Stomach (tissue), 9 donors: ENCODE data around the gene PGLYRP1. TPM values are rescaled to one million over a fixed set of nuclear protein-coding genes. Genes with fewer than 3 reads are reported as not detected.

Source experiments
- DNase-seq, 2 donors: peaks; one replicate each; pipeline versions ENCODE4 v3.0.0 to v3.0.0-alpha.2; 2013 to 2019
- H3K27ac ChIP-seq, 5 donors: fragments of 200-600 bp in 4 of 5; sonication (generic) in 4 of 5; one replicate each; pipeline ENCODE4 v1.5.1; 2013 to 2019; ENCODE audit warnings: mild to moderate bottlenecking in 1 of 5, moderate library complexity in 1 of 5
- H3K27me3 ChIP-seq, 3 donors: fragments of 200-600 bp; sonication (generic); one replicate each; pipeline ENCODE4 v1.5.1; 2017 to 2019; ENCODE audit warnings: mixed run types in 1 of 3
- H3K36me3 ChIP-seq, 4 donors: fragments of 200-600 bp; sonication (generic); 1 replicate in 3 of 4; 2 replicates in 1 of 4; pipeline ENCODE4 v1.5.1; 2016 to 2019
- H3K4me1 ChIP-seq, 4 donors: fragments of 200-600 bp; sonication (generic); one replicate each; pipeline ENCODE4 v1.5.1; 2016 to 2019
- H3K4me3 ChIP-seq, 4 donors: fragments of 200-600 bp; sonication (generic) in 3 of 4; one replicate each; pipeline ENCODE4 v1.5.1; 2016 to 2019; ENCODE audit warnings: mild to moderate bottlenecking in 1 of 4
- H3K9me3 ChIP-seq, 4 donors: fragments of 200-600 bp; sonication (generic); one replicate each; pipeline ENCODE4 v1.5.1; 2016 to 2019
- CTCF ChIP-seq, 7 experiments: fragments of 450-650 bp in 4 of 7; fragments of 200-600 bp in 3 of 7; sonication (generic) in 3 of 7; IDR thresholded peaks; one replicate each; pipeline ENCODE4 v1.5.1; 2016 to 2019; ENCODE audit warnings: antibody characterized with exemption in 7 of 7, control low read depth in 2 of 7, mild to moderate bottlenecking in 1 of 7
- EP300 ChIP-seq: sonication (generic); formaldehyde crosslinking; IDR thresholded peaks from one replicate; pipeline ENCODE4 v1.6.1; 2017; ENCODE audit warnings: antibody characterized with exemption
- POLR2A ChIP-seq, 4 donors: fragments of 450-650 bp; IDR thresholded peaks; one replicate each; pipeline ENCODE4 v1.6.1; 2016; ENCODE audit warnings: antibody characterized with exemption in 4 of 4, control low read depth in 2 of 4, mild to moderate bottlenecking in 1 of 4, moderate library complexity in 1 of 4
- POLR2AphosphoS5 ChIP-seq, 3 donors: sonication (generic); formaldehyde crosslinking; IDR thresholded peaks; one replicate each; pipeline ENCODE4 v1.6.1; 2016; ENCODE audit warnings: antibody characterized with exemption in 3 of 3
- WGBS, 5 donors: extraction: QIAGEN DNeasy Blood & Tissue Kit in 3 of 5; methylation state at CpG; one replicate each; pipeline versions ENCODE4 v1.1.5 to v1.1.7; 2013 to 2018; 5-methylcytosine and 5-hydroxymethylcytosine counted together
- intact Hi-C: fragments of 100-400 bp; cut with DNase I; formaldehyde crosslinking; loops from one replicate; pipeline ENCODE4 v1.15.1; 2023; ENCODE audit warnings: low total_unique reads
- polyA plus RNA-seq, 3 donors: library from polyadenylated mRNA; stranded (reverse); fragments of 200-250 nt; gene quantifications; one replicate each; pipeline ENCODE4 v1.2.3, GENCODE V29; 2013
- total RNA-seq, 5 donors: library from RNA; depleted of rRNA; stranded (reverse); fragments of >200 nt; gene quantifications; one replicate each; pipeline versions ENCODE4 v1.1.0 to v1.2.3, GENCODE V29; 2014 to 2016
- donor health status: healthy with polysubstance abuse.
- donor health status: Bipolar disorder and iron deficiency.
- donor health status: healthy.

The PGLYRP1 gene
- total and polyA plus RNA-seq, 8 donors: 0.56 to 3.5 TPM; not detected in 6

- Histone ChIP-seq H3K27ac (no peak overlapping the region), H3K4me1 (peaks cover 0 to 7% (median 0%) of the 10 kb centered on the region in 4 donors), H3K27me3 (peaks cover 0 to 73% (median 16%) of the 10 kb centered on the region in 3 donors), H3K4me3 (no peak overlapping the region), H3K9me3 (no peaks in the 10 kb centered on the region), H3K36me3 (no peaks in the 10 kb centered on the region)
- intact Hi-C loops: no loop called here
- whole genome bisulfite sequencing, 5 donors: 53 to 98% (median 86%) methylated on average over 1 of the region's 1 CpG
- TF ChIP-seq POLR2AphosphoS5 (IDR thresholded peaks at IDR 0.05) (no peak), POLR2A (IDR thresholded peaks at IDR 0.05) (no peak), EP300 (no peak), CTCF (IDR thresholded peaks at IDR 0.05) (no peak)
- DNase-seq: no peak
Measured at GRCh38 chr19:46066471-46066870, 43.6 kb upstream of the PGLYRP1 start.

GRCh38 chr19:46065486-46066071 is 42.7 kb upstream of the PGLYRP1 start:
- TF ChIP-seq CTCF (IDR thresholded peaks at IDR 0.05): no peak
- H3K4me1 ChIP-seq: peaks cover 0 to 7% (median 0%) of the 10 kb centered on the region in 4 donors
- no peaks in the 10 kb centered on the region for H3K36me3 ChIP-seq
- H3K4me3 ChIP-seq: no peak overlapping the region
- no peak overlapping the region for H3K27ac ChIP-seq
- peaks cover 0 to under 1% (median 0%) of the 10 kb centered on the region in 4 donors for H3K9me3 ChIP-seq
- WGBS, 5 donors: 58 to 65% (median 60%) methylated on average over 7 of the region's 7 CpGs
- no peak for DNase-seq
- intact Hi-C loops: no loop called here
- H3K27me3 ChIP-seq: peaks cover 0 to 66% (median 13%) of the 10 kb centered on the region in 3 donors

GRCh38 chr19:46063201-46063600 is 40.3 kb upstream of the PGLYRP1 start:
- no peaks in the 10 kb centered on the region for H3K36me3 ChIP-seq
- no peak overlapping the region for H3K27ac ChIP-seq
- intact Hi-C loops: no loop called here
- H3K9me3 ChIP-seq: peaks cover 0 to 15% (median 0%) of the 10 kb centered on the region in 4 donors
- H3K27me3 ChIP-seq: peaks cover 0 to 64% (median 12%) of the 10 kb centered on the region in 3 donors
- H3K4me1 ChIP-seq: no peaks in the 10 kb centered on the region
- 71 to 82% (median 79%) methylated on average over 3 of the region's 3 CpGs for WGBS, 5 donors
- H3K4me3 ChIP-seq: no peak overlapping the region
- TF ChIP-seq POLR2AphosphoS5 (IDR thresholded peaks at IDR 0.05) (no peak), CTCF (IDR thresholded peaks at IDR 0.05) (no peak), POLR2A (IDR thresholded peaks at IDR 0.05) (no peak), EP300 (no peak)
- no peak for DNase-seq

GRCh38 chr19:46060012-46060411 is 37.2 kb upstream of the PGLYRP1 start:
- TF ChIP-seq POLR2A (IDR thresholded peaks at IDR 0.05): no peak
- no peak for TF ChIP-seq POLR2AphosphoS5 (IDR thresholded peaks at IDR 0.05)
- TF ChIP-seq CTCF (IDR thresholded peaks at IDR 0.05): no peak
- TF ChIP-seq EP300: no peak
- 82 to 98% (median 94%) methylated on average over 2 of the region's 2 CpGs for WGBS, 5 donors
- no peak for DNase-seq
- H3K27me3 ChIP-seq: peaks cover 0 to 60% (median 12%) of the 10 kb centered on the region in 3 donors
- H3K36me3 ChIP-seq: no peaks in the 10 kb centered on the region
- H3K9me3 ChIP-seq: peaks cover 0 to 15% (median 0%) of the 10 kb centered on the region in 4 donors
- H3K4me1 ChIP-seq: no peaks in the 10 kb centered on the region
- no peak overlapping the region for H3K27ac ChIP-seq
- intact Hi-C loops: no loop called here
- H3K4me3 ChIP-seq: no peak overlapping the region
